Measurements from ENCODE around the gene RFNG.

The RFNG gene

GRCh38 chr17:81999976-82000802 is 51.4 kb downstream of the RFNG start:
- TF ChIP-seq, protein P1, sequence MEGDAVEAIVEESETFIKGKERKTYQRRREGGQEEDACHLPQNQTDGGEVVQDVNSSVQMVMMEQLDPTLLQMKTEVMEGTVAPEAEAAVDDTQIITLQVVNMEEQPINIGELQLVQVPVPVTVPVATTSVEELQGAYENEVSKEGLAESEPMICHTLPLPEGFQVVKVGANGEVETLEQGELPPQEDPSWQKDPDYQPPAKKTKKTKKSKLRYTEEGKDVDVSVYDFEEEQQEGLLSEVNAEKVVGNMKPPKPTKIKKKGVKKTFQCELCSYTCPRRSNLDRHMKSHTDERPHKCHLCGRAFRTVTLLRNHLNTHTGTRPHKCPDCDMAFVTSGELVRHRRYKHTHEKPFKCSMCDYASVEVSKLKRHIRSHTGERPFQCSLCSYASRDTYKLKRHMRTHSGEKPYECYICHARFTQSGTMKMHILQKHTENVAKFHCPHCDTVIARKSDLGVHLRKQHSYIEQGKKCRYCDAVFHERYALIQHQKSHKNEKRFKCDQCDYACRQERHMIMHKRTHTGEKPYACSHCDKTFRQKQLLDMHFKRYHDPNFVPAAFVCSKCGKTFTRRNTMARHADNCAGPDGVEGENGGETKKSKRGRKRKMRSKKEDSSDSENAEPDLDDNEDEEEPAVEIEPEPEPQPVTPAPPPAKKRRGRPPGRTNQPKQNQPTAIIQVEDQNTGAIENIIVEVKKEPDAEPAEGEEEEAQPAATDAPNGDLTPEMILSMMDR (IDR thresholded peaks at IDR 0.05; ENCODE audit: low read depth, low read length), result no peak
- H3K4me3 ChIP-seq (ENCODE audit: low read depth, low read length), result no peak overlapping the region

GRCh38 chr17:81999587-81999975 is 52.0 kb downstream of the RFNG start:
- TF ChIP-seq, protein P1 (IDR thresholded peaks at IDR 0.05; ENCODE audit: low read depth, low read length), result no peak
- no peak overlapping the region for H3K4me3 ChIP-seq (ENCODE audit: low read depth, low read length)

- TF ChIP-seq, protein P1 (IDR thresholded peaks at IDR 0.05; ENCODE audit: low read depth, low read length), result no peak
- H3K4me3 ChIP-seq (ENCODE audit: low read depth, low read length), result no peak overlapping the region
Observed at GRCh38 chr17:81998691-81999438, 52.7 kb downstream of the RFNG start.

- TF ChIP-seq, protein P1 (IDR thresholded peaks at IDR 0.05; ENCODE audit: low read depth, low read length), result no peak
- H3K4me3 ChIP-seq (ENCODE audit: low read depth, low read length), result no peak overlapping the region
Observed at GRCh38 chr17:81998212-81998611, 53.4 kb downstream of the RFNG start.
